Thoracic aorta (tissue), 2 donors: ENCODE results near the gene KAZN. TPM values are rescaled to one million over a fixed set of nuclear protein-coding genes. Genes with fewer than 3 reads are reported as not detected.

ENCODE experiments used
- ATAC-seq: fragments of 150-250 bp; one replicate; pipeline ENCODE4 v1.8.0; 2017; ENCODE audit warnings: low read depth; ENCODE audit not compliant: insufficient number of reproducible peaks, low FRiP score
- DNase-seq: peaks from one replicate; pipeline ENCODE4 v3.0.0-alpha.2; 2020; ENCODE audit warnings: low spot score
- H3K27ac ChIP-seq, 2 donors: fragments of 200-600 bp; sonication (generic); 1 replicate in 1 of 2; 2 replicates in 1 of 2; pipeline ENCODE4 v1.5.1; 2016; ENCODE audit warnings: mild to moderate bottlenecking in 2 of 2, moderate library complexity in 2 of 2
- H3K27me3 ChIP-seq: fragments of 200-600 bp; sonication (generic); replicated peaks from 2 replicates; pipeline ENCODE4 v1.6.0; 2016; ENCODE audit warnings: mild to moderate bottlenecking; ENCODE audit not compliant: insufficient read depth
- H3K36me3 ChIP-seq: fragments of 200-600 bp; sonication (generic); one replicate; pipeline ENCODE4 v1.5.1; 2016
- H3K4me1 ChIP-seq, 2 donors: fragments of 200-600 bp; sonication (generic); 1 replicate in 1 of 2; 2 replicates in 1 of 2; pipeline versions ENCODE4 v1.5.1 to v1.6.0; 2016; ENCODE audit warnings: low read depth in 2 of 2, mild to moderate bottlenecking in 1 of 2; ENCODE audit not compliant: control insufficient read depth in 1 of 2
- H3K4me3 ChIP-seq: fragments of 200-600 bp; sonication (generic); 2 replicates; pipeline ENCODE4 v1.5.1; 2016; ENCODE audit warnings: mild to moderate bottlenecking
- H3K9me3 ChIP-seq: fragments of 200-600 bp; sonication (generic); 2 replicates; pipeline ENCODE4 v1.5.1; 2016
- total RNA-seq, 2 donors: library from RNA; depleted of rRNA; stranded (reverse); fragments of >200 nt; gene quantifications; one replicate each; pipeline versions ENCODE4 v1.1.0 to v1.2.3, GENCODE V29; 2016
- TF ChIP-seq, protein P1 (sequence below): fragments of 200-600 bp; sonication (generic); IDR thresholded peaks from one replicate; pipeline ENCODE4 v1.5.1; 2019; ENCODE audit warnings: antibody characterized with exemption

Gene KAZN
- total RNA-seq, 2 donors from 2014 or later, result 17.4 to 30.3 TPM

DNA sequence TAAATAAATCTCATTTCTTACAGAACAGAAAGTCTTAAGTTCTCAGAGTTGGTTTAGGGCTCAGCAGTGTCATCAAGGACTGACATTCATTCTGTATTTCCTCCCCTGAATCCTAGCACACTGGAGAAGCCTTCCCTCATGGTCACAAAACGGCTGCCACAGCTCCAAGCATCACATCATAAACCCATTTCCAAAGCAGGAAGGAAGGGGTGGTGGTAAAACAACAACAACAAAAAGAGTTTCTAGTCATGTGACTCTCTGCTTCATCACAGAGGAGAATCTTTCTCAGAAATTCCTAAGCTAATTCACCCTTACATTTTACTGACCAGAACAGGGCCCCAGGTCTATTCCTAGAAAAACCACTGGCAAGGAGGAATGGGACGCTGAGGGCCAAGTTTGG is 210.3 kb downstream of the KAZN start:
- ATAC-seq, result no peak
- H3K36me3 ChIP-seq, result no peaks in the 10 kb centered on the region
- H3K27ac ChIP-seq, result no peak overlapping the region
- H3K9me3 ChIP-seq, result peaks cover 19% of the 10 kb centered on the region
- no peak for DNase-seq
- no peak overlapping the region for H3K4me3 ChIP-seq
- H3K27me3 ChIP-seq, result no peaks in the 10 kb centered on the region
- TF ChIP-seq, protein P1, sequence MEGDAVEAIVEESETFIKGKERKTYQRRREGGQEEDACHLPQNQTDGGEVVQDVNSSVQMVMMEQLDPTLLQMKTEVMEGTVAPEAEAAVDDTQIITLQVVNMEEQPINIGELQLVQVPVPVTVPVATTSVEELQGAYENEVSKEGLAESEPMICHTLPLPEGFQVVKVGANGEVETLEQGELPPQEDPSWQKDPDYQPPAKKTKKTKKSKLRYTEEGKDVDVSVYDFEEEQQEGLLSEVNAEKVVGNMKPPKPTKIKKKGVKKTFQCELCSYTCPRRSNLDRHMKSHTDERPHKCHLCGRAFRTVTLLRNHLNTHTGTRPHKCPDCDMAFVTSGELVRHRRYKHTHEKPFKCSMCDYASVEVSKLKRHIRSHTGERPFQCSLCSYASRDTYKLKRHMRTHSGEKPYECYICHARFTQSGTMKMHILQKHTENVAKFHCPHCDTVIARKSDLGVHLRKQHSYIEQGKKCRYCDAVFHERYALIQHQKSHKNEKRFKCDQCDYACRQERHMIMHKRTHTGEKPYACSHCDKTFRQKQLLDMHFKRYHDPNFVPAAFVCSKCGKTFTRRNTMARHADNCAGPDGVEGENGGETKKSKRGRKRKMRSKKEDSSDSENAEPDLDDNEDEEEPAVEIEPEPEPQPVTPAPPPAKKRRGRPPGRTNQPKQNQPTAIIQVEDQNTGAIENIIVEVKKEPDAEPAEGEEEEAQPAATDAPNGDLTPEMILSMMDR, result no peak
- no peaks in the 10 kb centered on the region for H3K4me1 ChIP-seq

DNA sequence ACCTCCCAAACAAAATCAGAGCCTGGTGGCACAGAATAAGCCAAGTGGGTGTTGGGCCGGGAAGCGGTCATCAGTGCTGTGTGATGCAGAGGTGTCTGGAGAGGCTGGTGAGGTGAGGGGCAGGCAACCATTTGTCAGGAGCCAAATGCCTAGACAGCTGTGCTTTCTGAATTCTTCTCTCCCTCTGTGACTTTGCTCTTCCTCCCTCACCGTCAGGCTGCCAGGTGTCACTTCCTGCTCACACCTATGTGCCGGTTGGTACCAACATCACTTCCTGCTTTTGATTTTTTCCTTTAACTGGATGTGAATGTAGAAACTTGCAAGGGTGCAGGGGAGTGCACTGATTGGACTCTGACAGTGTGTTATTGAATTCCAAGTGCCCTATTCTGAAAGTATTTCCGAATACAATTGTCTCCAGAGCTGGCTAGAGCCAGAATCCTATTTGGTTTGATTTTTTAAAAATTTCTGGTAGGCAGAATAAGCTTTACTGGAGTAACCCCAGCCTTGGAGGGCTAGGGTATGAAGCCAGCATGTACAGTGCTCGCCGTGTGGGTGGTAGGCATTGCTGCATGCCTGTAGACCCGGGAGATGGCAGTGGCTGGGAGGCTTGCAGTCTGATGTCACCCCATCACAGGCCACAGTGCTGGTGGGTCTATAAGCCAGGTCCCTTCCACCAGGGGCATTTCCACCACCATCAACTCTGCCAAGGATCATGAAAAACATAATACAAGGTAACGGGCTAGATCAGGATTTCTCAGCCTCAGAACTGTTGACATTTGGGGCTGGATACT is 210.9 kb downstream of the KAZN start:
- TF ChIP-seq, protein P1, result no peak

DNA sequence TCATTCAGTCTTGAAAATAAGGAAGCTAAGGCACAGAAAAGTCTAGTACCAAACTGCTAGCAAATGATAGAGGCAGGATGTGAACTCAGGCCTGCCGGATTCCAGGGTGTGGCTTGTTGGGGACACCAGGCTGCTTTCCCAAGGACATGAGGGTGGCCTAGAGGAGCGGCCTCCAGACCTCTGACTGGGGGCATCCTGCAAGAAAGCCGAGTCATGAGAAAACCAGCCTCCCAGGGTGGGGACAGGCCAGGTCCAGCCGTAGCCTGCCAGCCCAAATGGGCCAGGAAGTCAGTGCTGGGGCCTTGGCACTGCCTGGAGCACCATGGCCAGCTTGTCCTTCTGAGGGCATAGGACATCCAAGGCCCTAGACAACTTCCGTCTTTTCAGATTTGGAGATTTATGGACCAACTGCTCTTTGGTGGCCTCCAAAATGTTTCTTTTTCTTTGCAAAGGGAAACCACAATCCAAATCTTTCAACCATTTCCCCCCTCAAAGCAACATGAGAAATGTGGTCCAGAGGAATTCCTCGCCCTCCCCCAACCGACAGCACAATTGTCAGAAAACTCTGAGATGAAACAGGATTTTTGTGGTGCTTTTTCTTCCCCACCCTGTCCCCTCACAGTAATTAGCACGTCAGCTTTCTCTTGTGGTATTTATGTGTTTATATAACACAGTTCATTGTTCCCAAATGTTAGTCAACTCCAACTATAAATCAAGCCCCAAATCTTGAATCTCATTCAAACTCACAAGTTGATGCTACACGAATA is 212.3 kb downstream of the KAZN start:
- ATAC-seq (no peak), DNase-seq (no peak)
- Histone ChIP-seq H3K4me1 (no peaks in the 10 kb centered on the region), H3K27ac (no peak overlapping the region), H3K27me3 (no peaks in the 10 kb centered on the region), H3K36me3 (no peaks in the 10 kb centered on the region), H3K9me3 (peaks cover 19% of the 10 kb centered on the region), H3K4me3 (no peak overlapping the region)
- TF ChIP-seq, protein P1, result no peak

More for the DNA sequence above, 210.9 kb downstream of the KAZN start:
- H3K4me1 ChIP-seq, result no peaks in the 10 kb centered on the region
- no peak for DNase-seq
- H3K9me3 ChIP-seq, result peaks cover 19% of the 10 kb centered on the region
- H3K36me3 ChIP-seq, result no peaks in the 10 kb centered on the region
- no peaks in the 10 kb centered on the region for H3K27me3 ChIP-seq
- no peak overlapping the region for H3K4me3 ChIP-seq
- H3K27ac ChIP-seq, result no peak overlapping the region
- no peak for ATAC-seq

DNA sequence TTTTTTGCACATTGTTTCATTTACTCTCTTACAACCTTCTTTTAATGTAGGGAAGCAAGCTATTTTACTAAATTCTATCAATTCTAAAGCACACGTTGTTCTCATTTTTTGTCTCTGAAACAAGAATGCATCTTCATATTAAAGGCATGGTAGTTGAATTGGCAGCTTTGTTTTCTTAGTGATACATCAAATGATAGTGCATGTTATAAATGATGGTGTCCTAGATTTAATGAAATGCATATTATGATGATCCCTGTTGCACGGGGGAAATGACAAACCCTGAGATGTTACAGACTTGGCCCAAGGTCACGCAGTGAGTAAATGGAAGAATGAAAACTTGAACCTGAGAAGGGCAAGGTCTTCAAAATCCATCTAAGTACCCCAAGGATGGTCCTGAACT is 213.1 kb downstream of the KAZN start:
- Histone ChIP-seq H3K27me3 (no peaks in the 10 kb centered on the region), H3K9me3 (peaks cover 11% of the 10 kb centered on the region), H3K36me3 (no peaks in the 10 kb centered on the region), H3K4me1 (no peaks in the 10 kb centered on the region), H3K27ac (no peak overlapping the region), H3K4me3 (no peak overlapping the region)
- no peak for ATAC-seq
- no peak for DNase-seq
- TF ChIP-seq, protein P1, result no peak

DNA sequence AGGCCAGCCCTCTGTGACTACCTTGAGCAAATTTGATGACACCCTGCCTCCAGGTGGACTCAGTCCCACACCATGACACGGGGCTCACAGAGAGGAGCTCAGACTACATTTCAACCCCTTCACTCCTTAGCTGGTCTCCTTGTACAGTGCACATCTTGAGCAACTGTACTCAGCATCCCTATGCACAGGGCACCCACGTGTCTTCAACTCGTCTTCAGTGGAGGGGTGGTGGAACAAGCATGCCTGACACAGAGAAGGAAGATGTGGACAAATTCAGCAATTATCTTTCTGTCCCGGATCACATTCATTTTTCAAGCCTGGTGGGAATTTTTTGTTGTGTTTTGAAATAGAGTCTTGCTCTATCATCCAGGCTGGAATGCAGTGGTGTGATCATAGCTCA is 213.7 kb downstream of the KAZN start:
- peaks cover 5% of the 10 kb centered on the region for H3K9me3 ChIP-seq
- H3K27ac ChIP-seq, result no peak overlapping the region
- no peak overlapping the region for H3K4me3 ChIP-seq
- no peaks in the 10 kb centered on the region for H3K36me3 ChIP-seq
- no peaks in the 10 kb centered on the region for H3K27me3 ChIP-seq
- ATAC-seq (no peak), DNase-seq (no peak)
- no peaks in the 10 kb centered on the region for H3K4me1 ChIP-seq
- TF ChIP-seq, protein P1, result no peak
